SU-DHL-6 (cell line): ENCODE data around the gene TMEM138.

ENCODE experiments used
- H2AFZ ChIP-seq: fragments of 200-600 bp; sonication (generic); 2 replicates; pipeline ENCODE4 v1.6.1; 2014; ENCODE audit warnings: low read depth, mild to moderate bottlenecking, moderate library complexity, mixed read lengths, antibody characterized with exemption, low read length; ENCODE audit not compliant: severe bottlenecking
- H3F3A ChIP-seq: fragments of 200-600 bp; shearing (Covaris generic); 2 replicates; pipeline ENCODE4 v1.6.0; 2016; ENCODE audit warnings: antibody characterized with exemption, mild to moderate bottlenecking; ENCODE audit not compliant: insufficient read depth
- H3K27ac ChIP-seq: fragments of 200-600 bp; sonication (generic); 2 replicates; pipeline ENCODE4 v1.5.1; 2016; ENCODE audit warnings: low read depth, mild to moderate bottlenecking, low read length, moderate library complexity, mixed read lengths
- H3K27me3 ChIP-seq: fragments of 200-600 bp; sonication (generic), shearing (Covaris generic); 2 replicates; pipeline ENCODE4 v1.6.0; 2014; ENCODE audit warnings: mild to moderate bottlenecking, low read length
- H3K36me3 ChIP-seq: fragments of 200-600 bp; sonication (generic); 2 replicates; pipeline ENCODE4 v1.6.1; 2014; ENCODE audit warnings: mild to moderate bottlenecking, low read length, mixed read lengths
- H3K4me2 ChIP-seq: fragments of 300-600, 200-600 bp; shearing (Covaris generic), sonication (generic); 2 replicates; pipeline ENCODE4 v1.6.0; 2014; ENCODE audit warnings: low read length, low read depth, mild to moderate bottlenecking; ENCODE audit not compliant: poor library complexity, severe bottlenecking
- H3K4me3 ChIP-seq: fragments of 200-600 bp; sonication (generic); 2 replicates; pipeline ENCODE4 v1.5.1; 2014; ENCODE audit warnings: antibody characterized with exemption, low read length, mild to moderate bottlenecking, mixed read lengths; ENCODE audit not compliant: insufficient read depth, poor library complexity, severe bottlenecking
- H3K79me2 ChIP-seq: fragments of 200-600 bp; sonication (generic); 2 replicates; pipeline ENCODE4 v1.6.1; 2014; ENCODE audit warnings: mild to moderate bottlenecking, low read length, moderate library complexity; ENCODE audit not compliant: insufficient read depth
- H3K9ac ChIP-seq: fragments of 200-600 bp; sonication (generic); 2 replicates; pipeline ENCODE4 v1.7.0; 2014; ENCODE audit warnings: mild to moderate bottlenecking, low read length
- H3K9me2 ChIP-seq: fragments of 200-600 bp; sonication (generic); replicated peaks from 2 replicates; pipeline ENCODE4 v1.6.1; 2014; ENCODE audit warnings: low read length; ENCODE audit not compliant: insufficient read depth
- H3K9me3 ChIP-seq: fragments of 200-600 bp; sonication (generic); 2 replicates; pipeline ENCODE4 v1.6.1; 2014; ENCODE audit warnings: low read length, mixed read lengths; ENCODE audit not compliant: insufficient read depth
- H4K20me1 ChIP-seq: fragments of 200-600 bp; sonication (generic); 2 replicates; pipeline ENCODE4 v1.6.1; 2014; ENCODE audit warnings: low read depth, mild to moderate bottlenecking, antibody characterized with exemption, low read length, moderate library complexity, mixed read lengths
- CTCF ChIP-seq: fragments of 200-600 bp; sonication (generic); IDR thresholded peaks from one replicate; pipeline ENCODE4 v1.5.1; 2017; ENCODE audit warnings: antibody characterized with exemption, mild to moderate bottlenecking, low read length, moderate library complexity; ENCODE audit not compliant: insufficient read depth, poor library complexity, severe bottlenecking
- EZH2phosphoT487 ChIP-seq: fragments of 200-600 bp; sonication (generic), shearing (Covaris generic); conservative IDR thresholded peaks from 2 replicates; pipeline ENCODE4 v1.6.1; 2018; ENCODE audit warnings: mild to moderate bottlenecking, antibody characterized with exemption, low read length, moderate library complexity, mixed read lengths

The TMEM138 gene

GRCh38 chr11:61333550-61334433, 28.4 kb upstream of the TMEM138 start:
- peaks cover 21% of the 10 kb centered on the region for H3F3A ChIP-seq
- H3K36me3 ChIP-seq = peaks cover 5% of the 10 kb centered on the region; the same call in 1 of the 2 replicates
- peak overlapping the region; percentile 90 for H3K4me3 ChIP-seq
- H2AFZ ChIP-seq = peak overlapping the region; percentile 19
- peaks cover 41% of the 10 kb centered on the region for H3K79me2 ChIP-seq
- H3K9ac ChIP-seq = peak overlapping the region; percentile 97
- peak overlapping the region; percentile 77 for H3K27ac ChIP-seq
- peak overlapping the region; percentile 90 for H3K4me2 ChIP-seq
- H3K27me3 ChIP-seq = no peaks in the 10 kb centered on the region
- H3K9me3 ChIP-seq = no peaks in the 10 kb centered on the region
- no peaks in the 10 kb centered on the region for H3K9me2 ChIP-seq
- TF ChIP-seq EZH2phosphoT487 (no peak), CTCF (no peak)
- H4K20me1 ChIP-seq = peaks cover 17% of the 10 kb centered on the region; the same call in 1 of the 2 replicates

GRCh38 chr11:61334434-61335354, 27.5 kb upstream of the TMEM138 start:
- Histone ChIP-seq H4K20me1 (peaks cover 17% of the 10 kb centered on the region; the same call in 1 of the 2 replicates), H3K9me3 (no peaks in the 10 kb centered on the region), H3K36me3 (no peaks in the 10 kb centered on the region), H3K9ac (peak overlapping the region; percentile 97; the same call in 1 of the 2 replicates), H3K9me2 (no peaks in the 10 kb centered on the region), H3K27ac (peak overlapping the region; percentile 34), H2AFZ (no peak overlapping the region), H3F3A (peaks cover 21% of the 10 kb centered on the region), H3K27me3 (no peaks in the 10 kb centered on the region), H3K4me3 (no peak overlapping the region), H3K79me2 (peaks cover 32% of the 10 kb centered on the region), H3K4me2 (no peak overlapping the region)
- TF ChIP-seq EZH2phosphoT487 (no peak), CTCF (no peak)

GRCh38 chr11:61335355-61335710, 26.8 kb upstream of the TMEM138 start:
- no peak overlapping the region for H2AFZ ChIP-seq
- peak overlapping the region; percentile 45; the same call in 1 of the 2 replicates for H3K9ac ChIP-seq
- H3K9me2 ChIP-seq = no peaks in the 10 kb centered on the region
- no peak overlapping the region for H3K4me3 ChIP-seq
- H4K20me1 ChIP-seq = peaks cover 13% of the 10 kb centered on the region; the same call in 1 of the 2 replicates
- no peaks in the 10 kb centered on the region for H3K36me3 ChIP-seq
- no peaks in the 10 kb centered on the region for H3K9me3 ChIP-seq
- peak overlapping the region; percentile 34; the same call in 1 of the 2 replicates for H3K27ac ChIP-seq
- H3K27me3 ChIP-seq = no peaks in the 10 kb centered on the region
- peaks cover 25% of the 10 kb centered on the region for H3K79me2 ChIP-seq
- TF ChIP-seq CTCF = no peak
- TF ChIP-seq EZH2phosphoT487 = no peak
- no peak overlapping the region for H3K4me2 ChIP-seq
- peaks cover 21% of the 10 kb centered on the region for H3F3A ChIP-seq
